ENCODE data around the gene PHTF2.

The PHTF2 gene

GRCh38 chr7:77885155-77885554 lies 86.6 kb downstream of the PHTF2 start:
- DNase-seq = no peak

DNA sequence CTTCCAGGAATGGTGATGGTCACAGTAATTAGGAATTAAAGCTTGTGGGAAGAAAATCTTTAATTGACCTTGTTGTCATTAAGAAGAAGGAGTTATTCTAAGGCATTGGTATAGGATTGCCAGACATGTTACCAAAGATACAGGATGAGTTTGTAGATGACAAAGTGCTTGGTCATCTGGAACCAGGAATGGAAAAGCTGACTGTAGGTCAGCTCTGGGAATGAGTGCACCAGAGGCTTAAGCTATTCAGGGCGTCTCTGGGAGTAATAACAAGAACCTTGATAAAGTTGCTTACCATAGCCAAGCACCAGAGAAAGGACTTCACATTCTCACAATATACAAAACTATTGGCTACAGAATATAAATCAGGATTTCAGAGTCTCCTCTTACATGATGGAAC lies 89.0 kb downstream of the PHTF2 start:
- no peak for DNase-seq

GRCh38 chr7:77888998-77889397 lies 90.4 kb downstream of the PHTF2 start:
- DNase-seq = no peak

GRCh38 chr7:77893813-77894212 lies 95.2 kb downstream of the PHTF2 start:
- no peak for DNase-seq

DNA sequence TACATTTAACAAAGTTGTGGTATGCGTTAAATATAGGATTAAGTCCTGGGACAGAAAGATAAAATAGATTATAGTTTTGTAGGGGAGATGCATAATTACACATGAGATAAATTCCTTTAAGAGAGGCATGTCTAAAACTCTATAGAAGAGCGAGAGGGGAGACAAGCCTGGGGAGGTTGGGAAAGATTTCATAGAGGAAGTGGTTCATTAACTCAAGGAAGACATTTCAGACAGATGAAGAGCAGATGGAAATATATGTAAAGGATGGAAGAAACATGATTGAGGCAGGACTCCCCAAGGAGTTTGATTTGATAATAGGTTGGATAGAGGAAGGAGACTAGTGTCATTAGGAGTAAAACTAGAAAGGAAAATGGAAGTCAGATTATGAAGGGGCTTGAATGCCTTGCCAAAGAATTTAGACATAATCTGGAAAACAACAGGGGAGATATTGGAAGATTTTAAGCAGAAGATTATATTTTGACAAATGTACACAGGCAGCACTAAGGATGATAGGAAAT lies 96.1 kb downstream of the PHTF2 start:
- DNase-seq = no peak

DNA sequence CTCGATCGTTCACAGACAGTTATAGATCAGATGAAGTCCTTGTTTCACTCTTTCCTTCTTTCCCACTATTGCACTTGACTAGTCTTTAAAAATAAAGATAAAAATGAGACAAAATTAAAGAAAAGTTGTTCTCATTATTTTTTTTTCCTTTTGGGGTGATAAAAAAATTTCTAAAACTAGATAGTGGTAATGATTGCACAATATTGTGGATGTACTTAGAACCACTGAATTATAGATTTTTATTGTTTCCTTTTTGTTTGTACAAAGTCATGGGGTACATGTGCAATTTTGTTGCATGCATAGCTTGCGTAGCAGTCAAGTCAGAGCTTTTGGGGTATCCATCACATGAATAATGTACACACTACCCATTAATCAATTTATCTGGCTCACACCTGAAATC lies 97.3 kb downstream of the PHTF2 start:
- no peak for DNase-seq

- DNase-seq = no peak
These were observed 98.5 kb downstream of the PHTF2 start for GRCh38 chr7:77897004-77897547.

- no peak for DNase-seq
These were observed 100.9 kb downstream of the PHTF2 start for GRCh38 chr7:77899516-77899915.

DNA sequence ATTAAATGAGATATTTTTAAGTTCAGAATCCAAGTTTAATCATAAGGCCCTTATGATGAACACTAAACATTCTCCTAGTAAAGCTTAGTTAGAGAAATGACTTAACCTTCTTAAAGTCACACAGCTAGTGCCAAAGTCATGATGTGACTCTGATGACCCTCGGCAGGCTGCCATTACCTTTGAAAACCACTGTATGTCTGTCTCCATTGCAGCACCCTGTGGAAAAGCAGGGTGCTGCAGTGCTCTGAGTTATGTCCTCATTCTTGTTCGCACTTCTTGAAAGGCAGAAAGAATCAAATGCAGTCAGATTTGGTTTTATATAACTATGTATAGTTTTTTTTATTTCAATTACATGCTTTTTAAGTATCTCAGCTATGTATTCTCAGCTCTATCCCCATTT lies 105.0 kb downstream of the PHTF2 start:
- DNase-seq = no peak

- no peak for DNase-seq
These were observed 105.7 kb downstream of the PHTF2 start for GRCh38 chr7:77904252-77904651.

DNA sequence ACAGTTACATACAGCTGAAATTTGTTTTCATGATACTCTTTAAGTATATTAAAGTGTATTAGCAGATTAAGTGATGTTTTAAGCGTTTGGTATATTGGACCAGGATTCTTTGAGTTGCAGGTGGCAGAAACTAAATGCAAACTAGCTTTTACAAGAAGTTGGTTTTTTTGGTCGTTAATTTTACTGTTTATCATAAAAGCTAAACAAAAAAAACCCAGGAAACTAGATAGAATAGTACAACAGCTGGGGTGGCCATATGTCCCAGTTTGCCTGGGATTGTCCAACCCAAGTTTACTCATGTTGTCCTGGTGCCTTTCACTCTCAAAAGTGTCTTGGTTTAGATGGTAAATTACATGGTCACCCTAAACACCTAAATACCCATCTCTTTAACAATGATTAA lies 108.7 kb downstream of the PHTF2 start:
- DNase-seq = peak in 1 of 2 experiments; percentile 4

- no peak for DNase-seq
These were observed 110.1 kb downstream of the PHTF2 start for GRCh38 chr7:77908664-77909063.

DNA sequence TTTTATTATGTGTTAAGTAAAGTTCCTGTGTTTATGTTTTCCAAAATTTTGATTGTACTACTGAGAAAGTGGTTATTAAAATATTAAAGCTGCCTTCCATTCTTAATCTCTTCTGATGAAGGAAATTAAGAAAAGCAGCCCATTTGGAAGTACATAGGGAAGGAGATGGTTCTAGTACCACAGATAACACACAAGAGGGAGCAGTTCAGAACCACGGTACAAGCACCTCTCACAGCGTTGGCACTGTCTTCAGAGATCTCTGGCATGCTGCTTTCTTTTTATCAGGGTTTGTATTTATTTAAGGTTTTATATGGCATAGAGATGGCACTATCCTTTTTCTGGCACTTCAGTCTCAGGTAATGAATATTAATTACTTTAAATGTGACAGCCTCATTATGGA lies 111.6 kb downstream of the PHTF2 start:
- no peak for DNase-seq

GRCh38 chr7:77912293-77912692 lies 113.7 kb downstream of the PHTF2 start:
- DNase-seq = no peak

DNA sequence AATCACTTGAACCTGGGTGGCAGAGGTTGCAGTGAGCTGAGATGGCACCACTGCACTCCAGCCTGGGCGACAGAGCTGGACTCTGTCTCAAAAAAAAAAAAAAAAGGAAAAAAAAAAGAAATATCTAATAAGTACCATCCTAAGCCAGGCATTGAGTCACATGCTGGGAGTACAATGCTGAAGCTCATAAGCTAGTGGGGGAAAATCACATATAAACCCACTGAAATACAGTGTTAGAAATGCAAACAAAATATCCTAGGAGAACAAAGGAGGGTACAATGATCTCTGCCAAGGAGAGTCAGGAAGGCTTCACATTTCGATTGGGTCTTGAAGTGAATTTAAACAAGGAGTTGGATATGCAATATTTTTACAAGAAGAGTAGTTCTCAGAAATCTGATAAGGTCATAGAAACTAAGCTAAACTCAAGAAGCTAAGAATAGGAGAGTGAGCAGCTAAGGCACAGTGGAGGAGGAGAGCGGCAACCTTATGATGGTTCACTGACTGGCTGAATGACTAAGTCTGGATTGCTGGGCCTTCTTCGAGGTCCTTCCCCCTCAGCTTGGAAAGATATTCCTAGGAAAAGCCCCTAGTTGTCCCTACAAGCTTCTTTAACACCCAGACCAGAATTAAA lies 115.5 kb downstream of the PHTF2 start:
- no peak for DNase-seq

DNA sequence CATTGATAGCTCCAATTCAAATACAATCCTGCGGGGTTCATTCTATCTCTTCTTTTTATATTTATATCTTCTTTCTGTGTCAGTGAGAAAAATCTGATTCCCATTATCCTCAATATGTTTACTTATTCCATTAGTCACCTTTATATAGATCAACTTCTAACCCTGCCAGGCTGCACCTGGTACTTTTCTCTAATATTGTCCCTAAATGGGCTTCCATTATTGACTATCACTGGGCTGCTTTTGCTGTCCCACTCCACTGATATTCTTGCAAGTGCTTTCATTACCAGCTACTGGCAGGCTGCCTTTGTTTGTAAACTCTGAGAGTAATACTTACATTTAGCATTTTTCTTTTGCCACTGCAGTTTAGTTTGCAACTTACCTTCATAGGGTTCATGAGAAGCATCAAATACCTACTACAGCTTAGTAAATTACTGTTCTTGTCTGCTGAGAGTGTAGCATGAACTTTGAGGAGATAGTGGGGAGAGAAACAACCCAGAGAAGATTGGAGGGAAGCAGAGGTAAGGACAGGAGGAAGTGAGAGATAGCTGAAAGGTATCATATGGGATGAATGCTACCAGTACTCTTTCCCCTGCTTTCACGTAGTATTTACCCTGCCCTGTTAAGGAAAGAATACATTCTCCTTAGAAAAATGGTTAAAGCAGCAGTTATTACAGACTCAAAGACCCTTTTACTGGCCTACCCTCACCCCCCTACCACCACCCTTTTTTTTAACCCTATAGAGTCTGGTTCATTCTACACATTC lies 119.1 kb downstream of the PHTF2 start:
- no peak for DNase-seq

- no peak for DNase-seq
These were observed 120.1 kb downstream of the PHTF2 start for GRCh38 chr7:77918676-77919075.

- no peak for DNase-seq
These were observed 124.8 kb downstream of the PHTF2 start for GRCh38 chr7:77923419-77923818.

- DNase-seq = no peak
These were observed 131.9 kb downstream of the PHTF2 start for GRCh38 chr7:77930496-77930895.

DNA sequence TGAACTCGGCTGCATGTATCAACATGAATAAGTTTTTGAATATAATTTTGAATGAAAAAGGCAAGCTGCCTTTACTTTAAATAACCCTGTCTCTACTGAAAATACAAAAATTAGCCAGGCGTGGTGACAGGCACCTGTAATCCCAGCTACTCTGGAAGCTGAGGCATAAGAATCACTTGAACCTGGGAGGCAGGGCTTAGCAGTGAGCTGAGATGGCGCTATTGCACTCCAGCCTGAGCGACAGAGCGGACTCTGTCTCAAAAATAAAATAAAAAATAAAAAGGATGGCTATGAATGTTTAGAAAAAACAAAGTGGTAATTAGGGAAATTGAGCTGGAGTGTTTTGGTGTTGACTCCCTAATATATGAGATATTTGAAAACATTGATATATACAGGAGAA lies 133.3 kb downstream of the PHTF2 start:
- no peak for DNase-seq

- DNase-seq = no peak
These were observed 134.8 kb downstream of the PHTF2 start for GRCh38 chr7:77933394-77933793.

GRCh38 chr7:77935652-77936348 lies 137.2 kb downstream of the PHTF2 start:
- no peak for DNase-seq

DNA sequence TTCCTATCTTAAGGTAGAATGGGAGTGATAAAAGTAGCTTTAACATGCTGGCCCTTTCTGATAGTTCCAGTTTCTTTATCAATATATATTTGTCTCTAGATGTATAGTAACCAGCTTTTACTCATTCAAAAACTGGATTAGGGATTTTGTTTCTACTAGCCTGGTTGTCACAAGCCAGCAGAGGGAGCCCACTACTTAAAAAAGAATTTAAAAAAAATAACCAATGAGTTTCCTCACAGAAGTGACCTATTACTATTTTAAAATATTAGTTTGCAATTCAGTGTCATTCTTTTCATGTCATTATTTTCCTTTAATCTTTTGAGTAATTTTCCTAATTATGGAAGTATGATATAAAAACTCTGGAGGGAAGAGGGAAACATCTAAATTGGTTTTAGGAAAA lies 142.1 kb downstream of the PHTF2 start:
- DNase-seq = peak in 1 of 2 experiments; percentile 2

DNA sequence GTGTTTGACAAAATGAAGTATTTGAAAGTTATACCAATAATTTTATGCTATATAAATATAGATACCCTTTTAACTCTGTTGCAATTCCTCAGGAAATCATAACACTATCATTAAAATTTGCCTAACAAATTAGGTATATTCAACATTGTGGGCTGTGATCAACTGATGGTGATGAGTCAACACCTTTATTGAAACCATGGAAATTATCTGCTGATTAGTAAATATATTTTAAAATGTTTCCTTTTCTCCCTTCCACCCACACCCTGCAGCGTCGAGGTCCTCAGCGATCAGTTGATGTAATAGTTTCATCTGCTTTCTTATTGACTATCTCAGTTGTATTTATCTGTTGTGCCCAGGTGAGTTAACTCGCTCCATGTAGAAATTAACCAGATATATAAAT lies 143.9 kb downstream of the PHTF2 start:
- DNase-seq = no peak

Data from NCI-H446 (cell line).